ENCODE data around the gene TAOK2.

Gene TAOK2

GRCh38 chr16:30010844-30011713, 37.4 kb downstream of the TAOK2 start, which contains the start of gene DOC2A (continued):
- no peak for TF ChIP-seq ZBTB1 (tag by site-specific recombination; IDR thresholded peaks at IDR 0.05)
- no peak for TF ChIP-seq ZNF548 (tag by site-specific recombination; IDR thresholded peaks at IDR 0.05)
- peak; percentile 48; the same call in 1 of the 2 replicates for TF ChIP-seq ZNF561 (tag by site-specific recombination; IDR thresholded peaks at IDR 0.05; ENCODE audit: borderline replicate concordance)
- no peak for TF ChIP-seq ZNF624 (tag by site-specific recombination; IDR thresholded peaks at IDR 0.05)
- no peak for TF ChIP-seq REPIN1 (tag by site-specific recombination; IDR thresholded peaks at IDR 0.05; ENCODE audit: low read depth)
- TF ChIP-seq ZNF155 (tag by site-specific recombination; IDR thresholded peaks at IDR 0.05): no peak
- no peak for TF ChIP-seq ZSCAN30 (tag by site-specific recombination; IDR thresholded peaks at IDR 0.05)
- TF ChIP-seq ZNF398 (tag by site-specific recombination; IDR thresholded peaks at IDR 0.05): peak; percentile 96
- TF ChIP-seq KLF9 (tag by site-specific recombination; IDR thresholded peaks at IDR 0.05; ENCODE audit: low read depth): 0 out of 2 replicates have a peak, but pooled peaks have one; percentile 3
- TF ChIP-seq GFI1B (tag by site-specific recombination; IDR thresholded peaks at IDR 0.05): no peak
- TF ChIP-seq, protein P1, sequence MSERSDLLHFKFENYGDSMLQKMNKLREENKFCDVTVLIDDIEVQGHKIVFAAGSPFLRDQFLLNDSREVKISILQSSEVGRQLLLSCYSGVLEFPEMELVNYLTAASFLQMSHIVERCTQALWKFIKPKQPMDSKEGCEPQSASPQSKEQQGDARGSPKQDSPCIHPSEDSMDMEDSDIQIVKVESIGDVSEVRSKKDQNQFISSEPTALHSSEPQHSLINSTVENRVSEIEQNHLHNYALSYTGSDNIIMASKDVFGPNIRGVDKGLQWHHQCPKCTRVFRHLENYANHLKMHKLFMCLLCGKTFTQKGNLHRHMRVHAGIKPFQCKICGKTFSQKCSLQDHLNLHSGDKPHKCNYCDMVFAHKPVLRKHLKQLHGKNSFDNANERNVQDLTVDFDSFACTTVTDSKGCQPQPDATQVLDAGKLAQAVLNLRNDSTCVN (tag by site-specific recombination; optimal IDR thresholded peaks at IDR 0.05): peak; percentile 100
- TF ChIP-seq ZNF514 (tag by site-specific recombination; IDR thresholded peaks at IDR 0.05): no peak
- TF ChIP-seq ZBTB8A (tag by site-specific recombination; IDR thresholded peaks at IDR 0.05): 0 out of 2 replicates have a peak, but pooled peaks have one; percentile 7
- TF ChIP-seq, protein P2, sequence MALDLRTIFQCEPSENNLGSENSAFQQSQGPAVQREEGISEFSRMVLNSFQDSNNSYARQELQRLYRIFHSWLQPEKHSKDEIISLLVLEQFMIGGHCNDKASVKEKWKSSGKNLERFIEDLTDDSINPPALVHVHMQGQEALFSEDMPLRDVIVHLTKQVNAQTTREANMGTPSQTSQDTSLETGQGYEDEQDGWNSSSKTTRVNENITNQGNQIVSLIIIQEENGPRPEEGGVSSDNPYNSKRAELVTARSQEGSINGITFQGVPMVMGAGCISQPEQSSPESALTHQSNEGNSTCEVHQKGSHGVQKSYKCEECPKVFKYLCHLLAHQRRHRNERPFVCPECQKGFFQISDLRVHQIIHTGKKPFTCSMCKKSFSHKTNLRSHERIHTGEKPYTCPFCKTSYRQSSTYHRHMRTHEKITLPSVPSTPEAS (tag by site-specific recombination; IDR thresholded peaks at IDR 0.05): peak; percentile 86
- TF ChIP-seq ZNF549 (tag by site-specific recombination; IDR thresholded peaks at IDR 0.05): no peak
- no peak for TF ChIP-seq ZFP37 (tag by site-specific recombination; IDR thresholded peaks at IDR 0.05)
- no peak for TF ChIP-seq ZSCAN5A (tag by site-specific recombination; IDR thresholded peaks at IDR 0.05)
- TF ChIP-seq ZBTB20 (tag by site-specific recombination; IDR thresholded peaks at IDR 0.05): peak; percentile 8; the same call in 1 of the 2 replicates
- TF ChIP-seq SCRT1 (tag by site-specific recombination; IDR thresholded peaks at IDR 0.05; ENCODE audit: borderline replicate concordance): peak; percentile 95
- peak; percentile 98 for TF ChIP-seq SCRT2 (tag by site-specific recombination; IDR thresholded peaks at IDR 0.05)
- 0 out of 2 replicates have a peak, but pooled peaks have one; percentile 12 for TF ChIP-seq ZNF2 (tag by site-specific recombination; IDR thresholded peaks at IDR 0.05)
- TF ChIP-seq, protein P3, sequence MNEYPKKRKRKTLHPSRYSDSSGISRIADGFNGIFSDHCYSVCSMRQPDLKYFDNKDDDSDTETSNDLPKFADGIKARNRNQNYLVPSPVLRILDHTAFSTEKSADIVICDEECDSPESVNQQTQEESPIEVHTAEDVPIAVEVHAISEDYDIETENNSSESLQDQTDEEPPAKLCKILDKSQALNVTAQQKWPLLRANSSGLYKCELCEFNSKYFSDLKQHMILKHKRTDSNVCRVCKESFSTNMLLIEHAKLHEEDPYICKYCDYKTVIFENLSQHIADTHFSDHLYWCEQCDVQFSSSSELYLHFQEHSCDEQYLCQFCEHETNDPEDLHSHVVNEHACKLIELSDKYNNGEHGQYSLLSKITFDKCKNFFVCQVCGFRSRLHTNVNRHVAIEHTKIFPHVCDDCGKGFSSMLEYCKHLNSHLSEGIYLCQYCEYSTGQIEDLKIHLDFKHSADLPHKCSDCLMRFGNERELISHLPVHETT (tag by site-specific recombination; IDR thresholded peaks at IDR 0.05): no peak
- peak; percentile 86 for TF ChIP-seq ZNF335 (tag by site-specific recombination; conservative IDR thresholded peaks at IDR 0.05)
- TF ChIP-seq ZNF24 (tag by site-specific recombination; IDR thresholded peaks at IDR 0.05): no peak
- TF ChIP-seq KLF17 (tag by site-specific recombination; IDR thresholded peaks at IDR 0.05): 0 out of 2 replicates have a peak, but pooled peaks have one; percentile 57
- TF ChIP-seq ZNF121 (tag by site-specific recombination; IDR thresholded peaks at IDR 0.05): no peak
- no peak for TF ChIP-seq ZBTB21 (tag by site-specific recombination; IDR thresholded peaks at IDR 0.05)
- 0 out of 2 replicates have a peak, but pooled peaks have one; percentile 12 for TF ChIP-seq CTCF (tag by site-specific recombination; IDR thresholded peaks at IDR 0.05)
- peak; percentile 99 for TF ChIP-seq ZBTB17 (tag by site-specific recombination; IDR thresholded peaks at IDR 0.05)
- no peak for TF ChIP-seq ZSCAN23 (tag by site-specific recombination; IDR thresholded peaks at IDR 0.05)

All from HEK293 (cell line).